ENCODE results near the gene TTC39C. TPM values are rescaled to one million over a fixed set of nuclear protein-coding genes. Genes with fewer than 3 reads are reported as not detected.

TTC39C gene
- polyA plus RNA-seq, 3 donors, result 4.3 to 29.5 (median 8.3) TPM

GRCh38 chr18:24089076-24089475 is 74.5 kb downstream of the TTC39C start:
- Histone ChIP-seq H3K4me3 (replicated peaks in 1 of 3; ENCODE audit: low read depth in 2 of 3, low read length in 3 of 3) (no peak overlapping the region), H3K27ac (ENCODE audit: low read depth in 1 of 2, low read length in 2 of 2) (no peak overlapping the region), H3K27me3 (ENCODE audit: control insufficient read depth in 2 of 2, insufficient read depth in 2 of 2, low read length in 2 of 2) (no peaks in the 10 kb centered on the region), H3K4me2 (replicated peaks; ENCODE audit: extremely low read depth, low read length, poor library complexity, severe bottlenecking) (no peak overlapping the region), H3K79me2 (ENCODE audit: insufficient read depth, low read length) (peaks cover 4% of the 10 kb centered on the region), H3K9ac (ENCODE audit: insufficient read depth, low read length, poor library complexity, severe bottlenecking) (no peak overlapping the region), H4K20me1 (ENCODE audit: insufficient read depth, low read length) (no peaks in the 10 kb centered on the region), H2AFZ (ENCODE audit: insufficient read depth, low read depth, low read length, poor library complexity, severe bottlenecking) (no peak overlapping the region), H3K9me3 (replicated peaks in 1 of 2; ENCODE audit: control insufficient read depth in 1 of 2, insufficient read depth in 1 of 2, low read length in 2 of 2) (no peaks in the 10 kb centered on the region), H3K36me3 (replicated peaks in 1 of 2; ENCODE audit: control insufficient read depth in 1 of 2, insufficient read depth in 2 of 2, low read length in 2 of 2) (peaks cover 41 to 86% of the 10 kb centered on the region in 2 donors), H3K4me1 (ENCODE audit: control insufficient read depth in 1 of 2, insufficient read depth in 2 of 2, low read length in 2 of 2) (peaks cover 0 to 5% of the 10 kb centered on the region in 2 donors)
- Mint-ChIP-seq H3K27me3 (ENCODE audit: low read depth in 3 of 3) (no peaks in the 10 kb centered on the region), H3K9me3 (peaks cover 0 to under 1% (median 0%) of the 10 kb centered on the region in 7 donors), H3K4me1 (peaks cover 4% of the 10 kb centered on the region), H3K36me3 (peaks cover 59 to 72% of the 10 kb centered on the region in 2 donors), H3K4me3 (no peak overlapping the region), H3K27ac (no peak overlapping the region)
- WGBS (ENCODE audit: insufficient coverage), result 70% methylated on average over 2 of the region's 4 CpGs
- intact Hi-C loops (cut with micrococcal nuclease), result no loop called here
- no peak for TF ChIP-seq CTCF (IDR thresholded peaks at IDR 0.05)
- no peak for DNase-seq

- Histone ChIP-seq H3K4me2 (replicated peaks; ENCODE audit: extremely low read depth, low read length, poor library complexity, severe bottlenecking) (no peak overlapping the region), H3K79me2 (ENCODE audit: insufficient read depth, low read length) (peaks cover 4% of the 10 kb centered on the region), H3K4me1 (ENCODE audit: control insufficient read depth in 1 of 2, insufficient read depth in 2 of 2, low read length in 2 of 2) (peaks cover 0 to 11% of the 10 kb centered on the region in 2 donors), H3K36me3 (replicated peaks in 1 of 2; ENCODE audit: control insufficient read depth in 1 of 2, insufficient read depth in 2 of 2, low read length in 2 of 2) (peaks cover 38 to 88% of the 10 kb centered on the region in 2 donors), H3K27me3 (ENCODE audit: control insufficient read depth in 2 of 2, insufficient read depth in 2 of 2, low read length in 2 of 2) (no peaks in the 10 kb centered on the region), H3K4me3 (replicated peaks in 1 of 3; ENCODE audit: low read depth in 2 of 3, low read length in 3 of 3) (no peak overlapping the region), H2AFZ (ENCODE audit: insufficient read depth, low read depth, low read length, poor library complexity, severe bottlenecking) (no peak overlapping the region), H3K27ac (ENCODE audit: low read depth in 1 of 2, low read length in 2 of 2) (no peak overlapping the region), H3K9me3 (replicated peaks in 1 of 2; ENCODE audit: control insufficient read depth in 1 of 2, insufficient read depth in 1 of 2, low read length in 2 of 2) (no peaks in the 10 kb centered on the region), H3K9ac (ENCODE audit: insufficient read depth, low read length, poor library complexity, severe bottlenecking) (no peak overlapping the region), H4K20me1 (ENCODE audit: insufficient read depth, low read length) (no peaks in the 10 kb centered on the region)
- Mint-ChIP-seq H3K27me3 (ENCODE audit: low read depth in 3 of 3) (no peaks in the 10 kb centered on the region), H3K36me3 (peaks cover 58 to 70% of the 10 kb centered on the region in 2 donors), H3K4me3 (no peak overlapping the region), H3K9me3 (peaks cover 0 to 2% (median 0%) of the 10 kb centered on the region in 7 donors), H3K27ac (no peak overlapping the region), H3K4me1 (peaks cover 11% of the 10 kb centered on the region)
- no peak for DNase-seq
- intact Hi-C loops (cut with micrococcal nuclease), result no loop called here
- TF ChIP-seq CTCF (IDR thresholded peaks at IDR 0.05), result no peak
- 100% methylated on average over 1 of the region's 4 CpGs for WGBS (ENCODE audit: insufficient coverage)
Observed at GRCh38 chr18:24089515-24090337, 75.2 kb downstream of the TTC39C start.

Data from CD14-positive monocyte (primary cell).